Measurements from ENCODE around the gene PHLDB2.

The PHLDB2 gene

DNA sequence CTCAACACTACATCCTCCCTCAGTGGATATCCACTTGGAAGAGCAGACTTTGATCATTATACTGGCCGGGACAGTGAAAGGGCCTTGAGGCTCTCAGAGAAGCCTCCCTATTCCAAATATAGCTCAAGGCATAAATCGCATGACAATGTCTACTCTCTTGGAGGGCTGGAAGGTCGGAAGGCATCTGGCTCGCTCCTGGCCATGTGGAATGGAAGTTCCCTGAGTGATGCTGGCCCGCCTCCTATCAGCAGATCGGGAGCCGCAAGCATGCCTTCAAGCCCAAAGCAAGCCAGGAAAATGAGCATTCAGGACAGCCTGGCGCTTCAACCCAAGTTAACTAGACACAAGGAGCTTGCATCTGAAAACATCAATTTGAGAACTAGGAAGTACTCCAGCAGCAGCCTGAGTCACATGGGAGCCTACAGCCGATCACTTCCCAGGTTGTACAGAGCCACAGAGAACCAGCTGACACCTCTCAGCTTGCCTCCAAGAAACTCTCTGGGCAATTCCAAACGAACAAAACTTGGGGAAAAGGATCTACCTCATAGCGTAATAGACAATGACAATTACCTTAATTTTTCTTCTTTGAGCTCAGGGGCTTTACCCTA, 25.4 kb downstream of the PHLDB2 start:
- DNase-seq (ENCODE audit: low spot score), result no peak

DNA sequence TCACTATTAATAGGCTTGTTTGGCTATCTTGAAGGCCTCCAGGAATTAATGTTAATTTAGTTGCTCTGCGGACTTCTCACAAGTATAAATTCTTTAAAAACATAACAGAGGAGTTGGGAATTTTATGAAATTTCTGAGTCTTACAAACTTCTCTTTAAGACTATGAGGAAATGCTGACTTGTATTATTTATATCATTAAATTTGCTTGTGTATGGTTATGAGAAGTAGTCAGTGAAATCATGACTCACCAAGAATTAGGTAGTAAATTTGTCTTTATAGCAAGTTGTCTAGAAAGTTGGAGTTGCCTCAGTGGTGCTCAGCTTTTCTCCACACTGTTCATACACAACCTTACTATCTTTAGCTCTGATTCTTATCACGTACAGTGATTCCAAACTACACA, 26.5 kb downstream of the PHLDB2 start:
- DNase-seq (ENCODE audit: low spot score), result no peak

DNA sequence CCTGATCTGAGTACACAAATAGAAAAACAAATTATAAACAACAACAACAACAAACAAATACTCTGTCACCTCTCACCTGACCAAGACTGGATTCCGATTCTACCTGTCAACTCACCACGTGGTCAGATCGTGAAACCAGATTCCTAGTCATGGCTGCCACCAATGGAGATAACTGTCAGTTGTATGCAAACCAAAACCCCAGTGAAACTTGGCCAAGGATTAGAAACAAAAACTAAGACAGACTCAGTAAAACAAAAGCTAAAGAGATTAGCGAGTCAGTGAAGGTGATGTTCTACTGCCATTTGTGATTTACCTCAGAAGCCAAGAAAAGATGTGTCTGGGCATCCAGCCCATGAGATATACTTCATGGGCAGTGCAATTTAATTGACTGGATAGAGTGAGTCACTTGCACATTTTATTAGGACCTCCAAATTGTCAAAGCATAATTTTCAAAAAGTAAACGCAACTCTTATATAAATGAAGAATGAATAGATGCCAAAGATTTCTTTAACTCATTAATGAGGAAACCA, 31.1 kb downstream of the PHLDB2 start:
- no peak for DNase-seq (ENCODE audit: low spot score)

DNA sequence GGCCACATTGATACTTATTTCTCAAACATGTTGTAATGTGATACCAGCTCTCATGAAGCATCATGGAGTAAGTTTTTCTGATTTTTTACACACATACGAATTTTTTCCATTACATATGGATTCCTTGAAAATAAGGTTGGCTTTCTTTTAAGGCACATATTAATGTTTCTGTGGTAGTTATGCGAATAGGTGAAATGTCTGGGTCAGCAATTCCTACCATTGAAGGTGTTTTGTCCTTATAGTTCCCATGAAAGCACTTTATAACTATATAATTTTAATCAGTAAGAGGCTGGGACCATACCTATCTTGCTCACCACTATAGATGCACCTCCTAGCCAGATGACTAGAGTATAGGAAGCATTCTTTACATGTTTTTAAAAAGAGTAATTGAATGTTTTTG, 33.0 kb downstream of the PHLDB2 start:
- no peak for DNase-seq (ENCODE audit: low spot score)

DNA sequence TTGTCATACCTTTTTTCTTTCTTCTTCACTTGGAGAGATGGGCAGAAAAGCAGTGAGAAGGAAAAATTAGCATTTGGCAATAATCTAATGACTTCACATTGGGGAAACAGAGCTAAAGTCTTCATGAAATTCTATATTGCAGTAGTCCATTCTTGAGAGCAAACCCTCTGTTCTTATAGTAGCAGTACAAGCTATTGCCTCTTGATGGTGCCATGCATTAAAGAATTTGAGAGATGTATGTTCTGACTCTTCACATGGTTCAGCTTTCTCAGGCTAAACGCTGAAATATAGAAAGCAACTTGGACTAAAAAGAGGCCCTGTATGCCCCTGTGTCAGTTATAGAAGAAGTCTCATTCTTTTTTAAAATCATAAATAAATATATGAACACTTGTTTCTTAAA, 36.0 kb downstream of the PHLDB2 start:
- DNase-seq (ENCODE audit: low spot score), result peak; percentile 58

DNA sequence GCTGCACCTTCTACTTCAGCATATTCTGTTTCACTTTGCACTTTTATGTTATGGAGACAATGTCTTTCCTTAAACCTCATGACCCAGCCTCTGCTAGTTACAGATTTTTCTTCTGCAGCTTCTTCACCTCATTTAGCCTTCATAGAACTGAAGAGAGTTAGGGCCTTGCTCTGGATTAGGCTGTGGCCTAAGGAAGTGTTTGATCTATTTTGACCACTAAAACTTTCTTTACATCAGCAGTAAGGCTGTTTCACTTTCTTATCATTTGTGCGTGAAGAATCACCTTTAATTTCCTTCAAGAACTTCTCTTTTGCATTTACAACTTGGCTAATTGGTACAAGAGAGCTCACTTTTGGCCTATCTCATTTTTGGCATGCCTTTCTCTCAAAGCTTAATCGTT, 40.9 kb downstream of the PHLDB2 start:
- DNase-seq (ENCODE audit: low spot score), result no peak

DNA sequence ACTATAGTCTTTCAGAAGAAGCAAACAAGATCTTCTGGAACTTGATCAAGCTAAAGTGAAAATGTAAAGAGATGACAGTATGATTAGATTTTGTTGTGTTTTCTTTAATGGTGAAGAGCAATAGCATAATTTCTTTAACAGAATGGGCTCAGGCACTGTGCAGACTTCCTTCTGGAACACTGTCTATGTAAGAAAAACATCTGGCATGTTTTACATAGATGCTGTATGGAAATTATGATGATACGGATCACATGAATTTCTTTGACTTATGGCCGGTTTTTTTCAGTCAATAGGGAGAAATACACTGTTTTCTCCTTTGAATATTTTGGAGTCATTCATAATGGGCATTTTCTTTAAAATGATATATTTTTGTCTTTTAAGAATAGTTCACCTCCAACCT, 42.6 kb downstream of the PHLDB2 start:
- no peak for DNase-seq (ENCODE audit: low spot score)

DNA sequence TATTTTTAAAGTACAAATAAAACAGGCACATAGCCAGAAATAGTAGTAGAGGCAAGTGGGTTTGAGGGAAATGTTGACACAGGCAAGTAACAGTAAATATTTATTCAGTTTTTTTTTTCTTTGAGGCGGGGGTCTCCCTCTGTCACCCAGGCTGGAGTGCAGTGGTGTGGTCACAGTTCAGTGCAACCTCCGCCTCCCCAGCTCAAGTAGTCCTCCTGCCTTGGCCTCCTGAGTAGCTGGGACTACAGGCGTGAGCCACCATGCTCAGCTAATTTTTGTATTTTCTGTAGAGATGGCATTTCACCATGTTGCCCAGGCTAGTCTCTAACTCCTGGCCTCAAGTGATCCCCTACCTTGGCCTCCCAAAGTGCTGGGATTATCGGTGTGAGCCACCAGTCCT, 43.5 kb downstream of the PHLDB2 start:
- DNase-seq (ENCODE audit: low spot score), result no peak

DNA sequence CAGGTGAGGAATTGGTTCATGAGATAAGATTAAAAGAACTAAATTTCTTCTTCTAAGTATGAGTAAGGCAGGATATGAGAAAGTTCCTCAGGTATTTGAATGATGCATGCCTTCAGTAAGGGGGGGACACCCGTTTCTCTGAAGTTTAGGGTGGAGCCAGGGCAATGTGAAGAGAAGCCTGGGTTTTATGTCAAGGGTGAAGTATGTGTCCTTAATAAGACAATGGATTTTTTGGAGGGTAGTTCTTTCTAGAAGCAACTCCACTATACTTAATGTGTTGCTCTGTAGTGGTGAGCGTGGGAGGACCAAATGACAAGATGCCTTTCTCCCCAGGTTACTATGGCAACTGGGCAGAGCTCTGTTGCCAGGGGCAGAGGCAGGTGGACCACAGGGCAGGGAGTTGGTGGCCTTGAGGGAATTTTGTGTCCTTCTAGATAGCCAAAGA, 44.0 kb downstream of the PHLDB2 start:
- peak; percentile 63 for DNase-seq (ENCODE audit: low spot score)

DNA sequence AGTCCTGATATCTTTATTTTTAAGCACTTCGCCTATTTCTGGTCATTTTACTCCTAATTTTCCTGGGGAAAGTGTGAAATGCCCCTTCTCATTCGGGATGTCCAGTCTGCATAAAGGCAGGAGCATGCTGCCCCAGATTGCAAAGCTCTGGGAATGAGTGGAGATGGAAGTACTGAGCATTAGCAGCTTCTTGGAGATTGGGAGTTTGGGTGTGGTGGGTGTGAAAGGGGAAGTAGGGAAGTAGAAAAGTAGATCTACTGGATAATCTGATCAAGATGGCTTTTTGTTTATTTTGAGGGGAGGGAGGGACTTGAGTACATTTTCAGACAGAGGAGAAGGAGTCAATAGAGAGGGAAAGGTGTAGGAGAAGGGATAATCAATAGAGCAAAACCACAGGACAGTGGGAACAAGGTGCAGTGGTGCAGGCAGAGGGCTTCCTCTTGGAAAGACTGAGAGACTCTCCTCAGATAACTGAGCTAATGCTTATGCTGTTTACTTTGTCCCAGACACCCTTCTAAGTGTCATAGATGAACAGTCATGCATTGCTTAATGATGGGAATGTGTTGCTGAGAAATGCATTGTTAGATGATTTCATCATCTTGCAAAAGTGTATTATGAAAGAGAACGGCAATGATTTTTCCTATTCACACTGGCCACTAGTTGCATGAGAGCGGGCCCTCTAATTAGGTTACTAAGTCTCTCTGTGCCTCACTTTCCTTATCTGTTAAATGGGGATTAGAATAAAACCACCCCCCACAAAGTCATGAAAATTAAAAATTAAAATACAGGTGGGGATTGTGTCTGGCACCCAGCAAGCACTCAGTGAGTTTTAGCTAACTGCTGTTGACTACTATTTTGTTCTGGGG, 45.5 kb downstream of the PHLDB2 start:
- DNase-seq (ENCODE audit: low spot score), result peak; percentile 73

DNA sequence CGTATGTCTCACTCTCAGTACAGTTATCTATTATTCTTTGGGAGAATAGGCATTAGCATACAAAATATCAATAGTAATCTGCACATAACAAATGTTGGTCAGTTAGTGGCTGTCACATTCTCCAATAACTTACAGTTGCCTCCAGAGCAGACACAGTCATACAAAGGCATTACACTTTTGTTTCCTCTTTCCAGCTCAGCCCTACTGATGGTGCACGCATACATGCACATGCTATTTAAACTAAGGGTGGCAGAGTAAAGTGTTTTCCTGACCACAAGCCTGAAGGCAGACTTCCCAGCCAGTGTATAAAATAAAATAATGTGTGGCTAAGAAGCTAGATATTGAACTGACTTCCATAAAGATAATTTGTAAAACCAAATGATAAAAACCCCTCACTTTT, 47.6 kb downstream of the PHLDB2 start:
- peak; percentile 13 for DNase-seq (ENCODE audit: low spot score)

DNA sequence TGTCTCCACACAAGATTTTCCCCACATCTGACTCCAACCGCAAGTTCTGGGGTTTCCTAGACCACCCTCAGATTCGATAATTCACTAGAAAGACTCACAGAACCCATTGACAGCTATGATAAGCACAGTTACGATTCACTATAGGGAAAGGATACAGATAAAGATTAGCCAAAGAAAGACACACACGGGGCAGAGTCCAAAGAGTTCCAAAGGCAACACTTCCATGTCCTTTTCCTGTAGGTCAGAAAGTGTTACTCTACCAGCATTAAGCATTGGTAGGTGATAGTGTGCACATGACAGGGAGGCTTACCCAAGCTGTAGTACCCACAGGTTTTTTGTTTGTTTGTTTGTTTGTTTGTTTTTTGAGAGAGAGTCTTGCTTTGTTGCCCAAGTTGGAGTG, 48.1 kb downstream of the PHLDB2 start:
- DNase-seq (ENCODE audit: low spot score), result no peak

DNA sequence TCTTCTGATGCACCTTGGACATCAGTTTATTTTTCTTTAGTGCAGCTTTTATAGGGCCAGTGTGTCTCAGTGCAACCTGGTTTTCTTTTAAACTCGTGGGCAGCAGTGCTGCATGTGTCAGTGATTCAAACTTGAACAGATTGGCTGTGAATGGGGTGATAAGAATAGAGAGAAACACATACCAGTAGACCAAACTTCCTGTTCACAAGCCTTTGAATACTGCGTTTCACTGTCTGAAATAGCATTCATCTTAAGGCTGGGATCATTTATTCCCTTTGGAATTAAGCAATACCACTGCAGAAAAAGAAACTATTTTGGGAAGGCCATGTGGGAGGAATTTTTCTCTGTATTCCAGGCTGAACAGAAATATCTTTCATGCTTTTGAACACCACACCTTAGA, 51.7 kb downstream of the PHLDB2 start:
- peak; percentile 66 for DNase-seq (ENCODE audit: low spot score)

DNA sequence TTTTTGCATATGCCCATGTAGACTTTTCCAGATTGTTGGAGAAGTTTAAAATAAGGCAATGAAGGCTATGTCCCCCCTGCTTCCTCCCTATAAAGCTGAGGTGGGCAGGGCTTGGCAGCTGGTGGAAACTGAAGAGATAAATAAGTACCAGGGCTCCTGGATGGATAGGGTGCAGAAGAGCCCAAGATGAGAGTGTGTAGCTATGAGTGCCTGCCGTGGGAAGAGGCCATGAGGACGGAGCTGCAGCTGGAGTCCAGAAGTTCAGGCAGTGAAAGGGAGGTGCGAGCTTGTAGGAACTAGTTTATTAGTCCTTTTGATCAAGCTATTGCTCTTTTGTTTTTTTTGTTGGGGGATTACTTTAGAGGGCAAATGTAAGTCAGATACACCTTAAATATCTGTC, 52.4 kb downstream of the PHLDB2 start:
- no peak for DNase-seq (ENCODE audit: low spot score)

DNA sequence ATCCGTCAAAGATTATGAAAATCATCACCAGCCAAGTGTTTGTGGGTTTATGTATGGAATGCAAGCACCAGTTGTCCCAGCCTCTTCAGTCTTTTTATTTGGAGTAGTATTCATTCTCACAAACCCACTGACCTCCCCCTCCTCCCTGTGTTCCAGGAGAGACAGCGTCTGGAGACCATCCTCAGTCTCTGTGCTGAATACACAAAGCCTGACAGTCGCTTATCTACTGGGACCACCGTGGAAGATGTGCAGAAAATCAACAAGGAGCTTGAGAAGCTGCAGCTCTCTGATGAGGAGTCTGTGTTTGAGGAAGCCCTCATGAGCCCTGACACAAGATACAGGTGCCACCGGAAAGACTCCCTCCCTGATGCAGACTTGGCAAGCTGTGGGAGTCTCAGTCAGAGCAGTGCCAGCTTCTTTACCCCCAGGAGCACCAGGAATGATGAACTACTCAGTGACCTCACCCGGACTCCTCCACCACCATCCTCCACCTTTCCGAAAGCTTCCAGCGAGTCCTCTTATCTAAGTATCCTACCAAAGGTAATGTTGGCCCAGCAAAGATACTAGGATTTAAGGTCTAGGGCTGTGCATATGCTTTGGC, 54.2 kb downstream of the PHLDB2 start:
- no peak for DNase-seq (ENCODE audit: low spot score)

DNA sequence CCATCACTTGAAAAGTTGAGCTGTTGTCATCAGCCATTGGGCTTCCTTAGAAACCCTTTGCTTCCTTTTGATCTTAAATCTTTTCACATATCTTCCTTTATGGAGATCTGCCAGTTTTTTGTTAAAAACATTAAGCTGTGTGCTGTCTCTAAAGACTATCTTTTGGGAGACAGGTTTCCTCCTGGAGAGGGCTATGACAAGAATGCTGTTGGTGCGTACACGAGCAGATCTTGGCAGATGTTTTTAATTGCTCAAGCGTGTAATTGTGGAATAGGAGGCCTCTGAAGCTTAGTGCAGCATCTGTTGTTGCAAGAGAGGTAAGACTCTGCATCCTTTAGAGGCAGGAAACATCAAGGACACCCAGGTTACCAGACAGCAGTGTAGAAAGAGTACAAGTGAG, 56.8 kb downstream of the PHLDB2 start:
- DNase-seq (ENCODE audit: low spot score), result no peak

DNA sequence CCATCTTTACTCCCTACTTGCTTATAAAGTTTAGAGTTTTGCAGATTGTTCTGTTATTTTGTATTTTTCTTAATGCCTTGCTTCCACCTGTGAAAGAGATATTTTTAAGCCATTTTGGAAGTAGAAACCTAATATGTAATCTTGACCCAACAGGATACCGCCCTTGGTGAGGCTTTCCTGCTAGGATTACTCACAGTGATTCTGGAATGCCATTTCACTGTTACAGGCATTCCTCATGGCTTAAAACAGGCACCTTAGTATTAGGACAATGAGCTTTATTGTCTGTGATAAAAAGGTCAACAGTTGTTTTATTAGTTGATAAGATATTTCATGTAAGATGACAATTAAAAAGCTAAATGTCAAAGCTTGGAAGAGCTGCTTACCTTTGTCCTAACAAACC, 58.2 kb downstream of the PHLDB2 start:
- peak; percentile 36 for DNase-seq (ENCODE audit: low spot score)

DNA sequence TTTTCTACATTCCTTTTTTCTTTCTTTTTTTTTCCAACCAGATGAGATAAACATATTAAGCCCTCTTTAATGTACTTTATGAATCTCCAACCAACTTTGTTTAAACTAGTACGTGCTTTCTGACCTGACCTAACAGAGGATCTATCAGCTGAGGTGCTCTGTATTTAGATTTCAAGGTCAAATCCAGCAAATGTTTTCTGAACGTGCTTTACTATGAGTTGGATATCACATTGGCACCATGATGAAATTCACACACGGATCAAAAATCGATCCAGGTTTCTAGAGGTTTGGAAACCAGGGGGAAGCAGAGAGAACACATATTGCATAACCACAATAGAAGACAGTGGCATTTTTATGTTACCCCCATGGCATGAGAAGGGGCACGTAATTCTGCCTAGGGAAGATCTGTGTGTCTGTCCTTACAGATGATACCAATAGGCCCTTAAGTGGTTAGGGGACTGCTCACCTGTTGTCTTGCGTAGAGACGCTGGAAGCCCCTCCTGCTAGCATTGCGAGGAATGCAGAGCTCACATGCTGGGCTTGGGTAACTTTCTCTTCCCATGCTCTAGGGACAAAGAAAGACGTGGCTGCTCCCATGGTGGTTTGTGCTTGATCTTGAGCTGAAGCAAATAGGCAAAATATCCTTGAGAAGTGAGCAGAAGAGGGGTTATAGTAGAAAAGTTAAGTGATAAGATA, 60.5 kb downstream of the PHLDB2 start:
- DNase-seq (ENCODE audit: low spot score), result no peak

DNA sequence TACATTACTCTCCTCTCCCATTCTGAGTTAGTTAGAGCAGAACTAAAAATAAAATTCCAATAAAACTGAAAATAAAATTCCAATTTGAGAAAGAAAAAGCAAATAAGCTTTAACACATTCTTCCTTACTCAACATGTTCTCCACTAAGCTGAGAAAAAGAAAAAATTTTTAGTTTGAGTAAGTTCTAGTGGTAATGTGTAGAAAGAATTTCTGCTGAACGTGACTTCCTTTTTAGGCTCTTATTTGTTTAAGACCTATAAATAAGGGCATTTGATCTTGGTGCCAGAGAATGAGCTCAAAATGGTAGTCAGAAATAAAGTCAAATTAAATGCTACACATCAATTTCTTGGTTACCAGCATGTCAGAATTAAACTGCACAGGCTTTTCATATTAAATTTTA, 62.1 kb downstream of the PHLDB2 start:
- no peak for DNase-seq (ENCODE audit: low spot score)

DNA sequence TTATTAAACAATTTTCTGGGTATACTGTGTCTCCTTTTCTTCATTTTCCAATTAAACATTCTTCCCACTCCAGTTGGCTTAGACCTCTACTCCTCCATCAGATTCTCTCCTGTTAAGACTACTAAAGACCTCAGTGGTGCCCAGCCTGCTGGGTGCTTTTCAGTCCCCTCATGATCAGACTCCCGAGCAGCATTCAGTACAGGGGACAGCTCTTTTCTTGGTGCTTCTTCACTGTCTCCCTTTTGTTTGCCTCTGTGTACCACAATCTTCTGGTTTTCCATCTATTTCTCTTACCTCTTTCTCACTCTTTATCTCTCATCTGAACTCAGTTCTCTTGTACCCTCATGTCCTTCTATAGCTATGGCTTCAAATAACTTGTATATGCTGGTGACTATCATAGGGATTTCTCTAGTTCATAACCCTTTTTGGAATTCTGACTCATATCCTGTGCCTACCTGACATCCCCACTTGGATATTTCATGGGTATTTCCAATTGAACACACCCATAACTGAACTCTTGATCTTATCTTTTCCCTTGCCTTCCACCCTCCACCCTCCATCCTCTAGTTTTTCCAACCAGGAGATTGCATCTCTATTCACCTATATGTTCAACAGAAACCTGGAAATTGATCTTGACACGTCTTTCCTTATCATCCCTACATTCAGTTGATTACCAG, 64.2 kb downstream of the PHLDB2 start:
- DNase-seq (ENCODE audit: low spot score), result no peak

DNA sequence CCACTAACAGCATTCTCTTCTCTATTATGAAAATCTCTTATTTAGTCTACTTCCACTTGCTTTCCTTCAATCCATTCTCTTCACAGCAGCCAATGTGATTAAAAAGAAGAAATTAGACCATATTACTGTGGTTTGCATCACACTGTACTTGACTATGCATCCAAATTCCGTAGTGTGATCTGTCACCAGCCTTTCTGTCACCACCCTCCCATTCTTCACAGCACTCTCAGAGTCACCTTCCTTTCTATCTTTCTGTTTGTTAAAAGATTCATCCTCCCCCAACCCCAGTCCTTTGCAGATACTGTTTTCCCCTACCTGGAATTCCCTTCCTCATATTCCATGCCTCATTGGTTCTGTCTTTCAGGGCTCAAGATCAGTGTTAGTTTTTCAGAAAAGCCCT, 64.7 kb downstream of the PHLDB2 start:
- DNase-seq (ENCODE audit: low spot score), result peak; percentile 9

DNA sequence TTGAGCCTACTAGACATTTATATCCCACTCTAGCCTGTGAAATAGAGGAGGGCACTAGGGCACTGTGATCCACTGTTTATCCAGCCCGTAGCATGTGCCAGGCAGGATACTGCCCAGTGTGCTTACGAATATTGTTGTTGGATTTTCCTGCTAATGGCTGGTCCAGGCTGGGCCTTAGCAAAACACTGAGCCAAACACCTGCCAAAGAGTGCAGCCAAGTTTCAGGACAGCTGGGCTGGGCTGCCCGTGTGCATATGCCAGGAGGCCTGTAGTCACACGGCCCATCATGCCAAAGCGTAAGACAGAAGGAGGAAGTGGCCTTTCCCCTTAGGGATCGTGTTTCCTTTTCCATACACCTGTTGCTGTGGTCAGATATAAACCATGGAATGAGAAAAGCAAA, 65.2 kb downstream of the PHLDB2 start:
- no peak for DNase-seq (ENCODE audit: low spot score)
